ENCODE data around the gene CCDC158.

- TF ChIP-seq EP300 (IDR thresholded peaks at IDR 0.05; ENCODE audit: borderline replicate concordance) (no peak), NFIC (IDR thresholded peaks at IDR 0.05) (no peak), REST (IDR thresholded peaks at IDR 0.05; ENCODE audit: low read depth) (no peak)
These were observed 153.1 kb downstream of the CCDC158 start for GRCh38 chr4:76267811-76268210.
